ENCODE measurements around the gene CHCHD6. TPM values are rescaled to one million over a fixed set of nuclear protein-coding genes. Genes with fewer than 3 reads are reported as not detected.

The CHCHD6 gene
- total RNA-seq, 4 donors from 2014 or later, result 2.0 to 11.5 (median 10.0) TPM

DNA sequence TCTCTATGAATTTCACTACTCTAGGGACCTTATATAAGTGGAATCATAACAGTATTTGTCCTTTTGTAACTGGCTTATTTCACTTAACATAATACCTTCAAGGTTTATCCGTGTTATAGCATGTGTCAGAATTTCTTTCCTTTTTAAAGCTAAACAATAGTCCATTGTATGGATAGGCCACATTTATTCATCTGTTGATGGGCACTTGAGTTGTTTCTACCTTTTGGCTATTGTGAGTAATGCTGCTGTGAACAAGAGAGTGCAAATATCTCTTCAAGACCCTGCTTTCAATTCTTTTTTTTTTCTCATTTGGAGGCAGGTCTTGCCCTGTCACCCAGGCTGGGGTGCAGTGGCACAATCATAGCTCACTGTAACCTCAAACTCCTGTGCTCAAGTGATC lies 56.5 kb downstream of the CHCHD6 start:
- TF ChIP-seq, protein P1, sequence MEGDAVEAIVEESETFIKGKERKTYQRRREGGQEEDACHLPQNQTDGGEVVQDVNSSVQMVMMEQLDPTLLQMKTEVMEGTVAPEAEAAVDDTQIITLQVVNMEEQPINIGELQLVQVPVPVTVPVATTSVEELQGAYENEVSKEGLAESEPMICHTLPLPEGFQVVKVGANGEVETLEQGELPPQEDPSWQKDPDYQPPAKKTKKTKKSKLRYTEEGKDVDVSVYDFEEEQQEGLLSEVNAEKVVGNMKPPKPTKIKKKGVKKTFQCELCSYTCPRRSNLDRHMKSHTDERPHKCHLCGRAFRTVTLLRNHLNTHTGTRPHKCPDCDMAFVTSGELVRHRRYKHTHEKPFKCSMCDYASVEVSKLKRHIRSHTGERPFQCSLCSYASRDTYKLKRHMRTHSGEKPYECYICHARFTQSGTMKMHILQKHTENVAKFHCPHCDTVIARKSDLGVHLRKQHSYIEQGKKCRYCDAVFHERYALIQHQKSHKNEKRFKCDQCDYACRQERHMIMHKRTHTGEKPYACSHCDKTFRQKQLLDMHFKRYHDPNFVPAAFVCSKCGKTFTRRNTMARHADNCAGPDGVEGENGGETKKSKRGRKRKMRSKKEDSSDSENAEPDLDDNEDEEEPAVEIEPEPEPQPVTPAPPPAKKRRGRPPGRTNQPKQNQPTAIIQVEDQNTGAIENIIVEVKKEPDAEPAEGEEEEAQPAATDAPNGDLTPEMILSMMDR (IDR thresholded peaks at IDR 0.05; ENCODE audit: low read depth), result no peak

DNA sequence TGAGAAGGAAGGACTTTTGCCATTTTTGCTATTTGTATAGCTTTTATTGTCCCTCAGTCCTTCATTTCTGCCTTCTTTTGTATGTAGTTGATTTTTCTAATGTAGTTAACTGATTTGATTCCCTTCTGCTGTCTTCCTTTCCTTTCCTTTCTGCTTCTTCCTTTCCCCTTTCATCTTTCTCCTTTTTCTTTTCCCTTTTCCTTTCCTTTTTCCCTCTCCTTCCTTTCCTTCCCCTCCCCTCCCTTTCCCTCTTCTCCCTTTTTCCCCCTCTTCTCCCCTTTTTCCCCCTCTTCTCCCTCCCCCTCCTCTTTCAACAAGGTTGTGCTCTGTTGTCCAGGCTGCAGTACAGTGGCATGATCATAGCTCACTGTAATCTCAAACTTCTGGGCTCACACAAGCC lies 59.0 kb downstream of the CHCHD6 start:
- TF ChIP-seq, protein P1 (IDR thresholded peaks at IDR 0.05; ENCODE audit: low read depth), result no peak

- TF ChIP-seq, protein P1 (IDR thresholded peaks at IDR 0.05; ENCODE audit: low read depth), result no peak
Observed at GRCh38 chr3:126765187-126766069, 61.4 kb downstream of the CHCHD6 start.

DNA sequence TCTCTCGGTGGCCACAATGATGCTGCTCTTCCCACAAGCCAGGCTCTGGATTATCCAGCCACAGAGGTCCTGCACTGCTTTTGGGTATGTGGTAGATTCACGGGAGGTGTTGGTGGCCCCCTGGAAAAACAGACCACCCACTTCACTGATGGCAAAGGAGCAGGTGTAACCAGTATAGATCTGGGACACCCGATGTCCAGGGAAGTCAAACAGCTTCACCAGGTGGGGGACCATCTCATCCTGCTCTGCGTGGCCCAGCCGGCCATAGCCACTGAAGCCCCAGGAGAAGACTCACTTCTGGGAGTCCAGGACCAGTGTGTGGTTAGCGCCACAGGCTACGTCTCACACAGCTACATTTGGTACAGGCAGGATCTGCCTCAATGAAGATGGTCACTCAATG lies 62.6 kb downstream of the CHCHD6 start:
- TF ChIP-seq, protein P1 (IDR thresholded peaks at IDR 0.05; ENCODE audit: low read depth), result no peak

DNA sequence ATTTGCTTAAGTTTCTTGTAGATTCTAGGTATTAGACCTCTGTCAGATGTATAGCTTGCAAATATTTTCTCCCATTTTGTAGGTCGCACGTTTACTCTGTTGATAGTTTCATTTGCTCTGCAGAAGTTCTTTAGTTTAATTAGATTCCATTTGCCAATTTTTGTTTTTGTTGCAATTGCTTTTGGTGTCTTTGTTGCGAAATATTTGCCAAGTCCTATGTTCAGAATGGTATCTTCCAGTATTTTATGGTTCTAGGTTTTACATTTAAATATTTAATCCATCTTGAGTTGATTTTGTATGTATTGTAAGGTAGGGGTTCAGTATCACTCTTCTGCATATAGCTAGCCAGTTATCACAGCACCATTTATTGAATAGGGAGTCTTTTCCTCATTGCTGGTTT lies 64.9 kb downstream of the CHCHD6 start:
- TF ChIP-seq, protein P1 (IDR thresholded peaks at IDR 0.05; ENCODE audit: low read depth), result no peak

- TF ChIP-seq, protein P1 (IDR thresholded peaks at IDR 0.05; ENCODE audit: low read depth), result no peak
Observed at GRCh38 chr3:126770096-126770495, 66.1 kb downstream of the CHCHD6 start.

GRCh38 chr3:126773167-126773566 lies 69.1 kb downstream of the CHCHD6 start:
- TF ChIP-seq, protein P1 (IDR thresholded peaks at IDR 0.05; ENCODE audit: low read depth), result no peak
